Cardiac muscle cell (in vitro differentiated cells and primary cell): ENCODE measurements around the gene MPHOSPH8. TPM values are rescaled to one million over a fixed set of nuclear protein-coding genes. Genes with fewer than 3 reads are reported as not detected.

Source experiments
- DNase-seq, 2 donors: peaks; one replicate each; pipeline versions ENCODE4 v3.0.0 to v3.0.0-alpha.2; 2010 to 2017; ENCODE audit warnings: low read depth in 1 of 2, low spot score in 1 of 2
- H3K27ac ChIP-seq: fragments of 200-600 bp; sonication (generic); 2 replicates; pipeline ENCODE4 v1.5.1; 2016
- H3K27me3 ChIP-seq: fragments of 200-600 bp; sonication (generic); 2 replicates; pipeline ENCODE4 v1.6.0; 2016; ENCODE audit warnings: control low read depth
- H3K36me3 ChIP-seq: fragments of 200-600 bp; sonication (generic); 2 replicates; pipeline ENCODE4 v1.5.1; 2016; ENCODE audit warnings: control low read depth
- H3K4me1 ChIP-seq: fragments of 200-600 bp; sonication (generic); 2 replicates; pipeline ENCODE4 v1.8.1; 2017; ENCODE audit warnings: low read depth, mild to moderate bottlenecking, mixed run types
- H3K4me3 ChIP-seq: fragments of 200-600 bp; sonication (generic); 2 replicates; pipeline ENCODE4 v1.5.1; 2016; ENCODE audit warnings: mild to moderate bottlenecking
- H3K9me3 ChIP-seq: fragments of 200-600 bp; sonication (generic); 2 replicates; pipeline ENCODE4 v1.5.1; 2017; ENCODE audit warnings: low read depth, mild to moderate bottlenecking, control low read depth
- CTCF ChIP-seq: IDR thresholded peaks from 2 replicates; pipeline ENCODE4 v1.5.1; 2012; ENCODE audit warnings: low read depth, mild to moderate bottlenecking, low read length
- polyA plus RNA-seq: library from polyadenylated mRNA; unstranded; fragments of >200 nt; fragmentation: Nextera tagmentation; extraction: Ambion mirVana; gene quantifications from 2 replicates; pipeline ENCODE4 v1.2.1, GENCODE V29; 2016
- total RNA-seq: library from RNA; depleted of rRNA; stranded (reverse); fragments of >200 nt; gene quantifications from 2 replicates; pipeline ENCODE4 v1.2.3, GENCODE V29; 2016

The MPHOSPH8 gene
- total and polyA plus RNA-seq, 2 experiments from 2014 or later: 15.1 to 16.5 TPM

GRCh38 chr13:19597523-19597922 lies 35.9 kb upstream of the MPHOSPH8 start:
- TF ChIP-seq CTCF: no peak
- Histone ChIP-seq H3K27ac (no peak overlapping the region), H3K27me3 (peaks cover 15% of the 10 kb centered on the region), H3K4me3 (no peak overlapping the region), H3K9me3 (no peaks in the 10 kb centered on the region), H3K36me3 (no peaks in the 10 kb centered on the region), H3K4me1 (no peaks in the 10 kb centered on the region)
- DNase-seq: peak in 1 of 2 donors; percentile 11

GRCh38 chr13:19601749-19602725 lies 31.4 kb upstream of the MPHOSPH8 start:
- Histone ChIP-seq H3K9me3 (no peaks in the 10 kb centered on the region), H3K4me3 (peak overlapping the region; percentile 22), H3K27me3 (peaks cover 29% of the 10 kb centered on the region), H3K4me1 (no peaks in the 10 kb centered on the region), H3K27ac (no peak overlapping the region), H3K36me3 (no peaks in the 10 kb centered on the region)
- TF ChIP-seq CTCF: no peak
- DNase-seq: peak; percentile 55 to 65

GRCh38 chr13:19604306-19604705 lies 29.2 kb upstream of the MPHOSPH8 start:
- TF ChIP-seq CTCF: no peak
- DNase-seq: no peak
- Histone ChIP-seq H3K36me3 (no peaks in the 10 kb centered on the region), H3K9me3 (no peaks in the 10 kb centered on the region), H3K27me3 (peaks cover 29% of the 10 kb centered on the region), H3K4me1 (no peaks in the 10 kb centered on the region), H3K4me3 (no peak overlapping the region), H3K27ac (no peak overlapping the region)

GRCh38 chr13:19605161-19605955 lies 28.1 kb upstream of the MPHOSPH8 start:
- TF ChIP-seq CTCF: no peak
- Histone ChIP-seq H3K4me3 (no peak overlapping the region), H3K27me3 (peaks cover 29% of the 10 kb centered on the region), H3K9me3 (no peaks in the 10 kb centered on the region), H3K27ac (no peak overlapping the region), H3K4me1 (no peaks in the 10 kb centered on the region), H3K36me3 (no peaks in the 10 kb centered on the region)
- no peak for DNase-seq

GRCh38 chr13:19606152-19606551 lies 27.3 kb upstream of the MPHOSPH8 start:
- H3K4me1 ChIP-seq: no peaks in the 10 kb centered on the region
- DNase-seq: no peak
- TF ChIP-seq CTCF: no peak
- H3K9me3 ChIP-seq: no peaks in the 10 kb centered on the region
- no peaks in the 10 kb centered on the region for H3K36me3 ChIP-seq
- H3K4me3 ChIP-seq: no peak overlapping the region
- H3K27ac ChIP-seq: no peak overlapping the region
- peaks cover 27% of the 10 kb centered on the region for H3K27me3 ChIP-seq
